SK-N-SH (cell line): Measurements from ENCODE around the gene GNPDA2. TPM values are rescaled to one million over a fixed set of nuclear protein-coding genes. Genes with fewer than 3 reads are reported as not detected.

Experiments used
- CTCF ChIA-PET: fragments of 300-600, 350-600 bp; formaldehyde crosslinking; extraction: SDS; loops from one replicate; lab custom pipeline; 2021; lab: Yijun Ruan, JAX
- POLR2A ChIA-PET: fragments of 350-600 bp; sonication (Branson Sonifier 250); formaldehyde crosslinking; extraction: SDS; loops from one replicate; lab custom pipeline; 2020; ENCODE audit warnings: antibody characterized with exemption, inconsistent platforms; lab: Yijun Ruan, JAX
- DNase-seq: peaks from one replicate; pipeline ENCODE4 v3.0.0; 2012
- H2AFZ ChIP-seq: fragments of 200-600 bp; sonication (generic); 2 replicates; pipeline ENCODE4 v1.8.1; 2016; ENCODE audit warnings: antibody characterized with exemption, mild to moderate bottlenecking, low read depth
- H3F3A ChIP-seq: fragments of 200-600 bp; sonication (generic); replicated peaks from 2 replicates; pipeline ENCODE3; 2016; ENCODE audit warnings: antibody characterized with exemption, mild to moderate bottlenecking; ENCODE audit not compliant: insufficient read depth
- H3K27ac ChIP-seq, 2 experiments: fragments of 200-500 bp in 1 of 2; fragments of 200-600 bp in 1 of 2; sonication (Bioruptor generic) in 1 of 2; sonication (generic), shearing (Covaris generic) in 1 of 2; 2 replicates each; pipeline versions ENCODE4 v1.5.1 to v1.6.1; 2014 to 2016; ENCODE audit warnings: low read depth in 2 of 2, inconsistent platforms in 1 of 2, low read length in 1 of 2, mild to moderate bottlenecking in 1 of 2, mixed read lengths in 1 of 2
- H3K27me3 ChIP-seq: fragments of 200-600 bp; sonication (generic), shearing (Covaris generic); 2 replicates; pipeline ENCODE4 v1.6.1; 2016; ENCODE audit warnings: mixed run types; ENCODE audit not compliant: insufficient read depth
- H3K36me3 ChIP-seq, 2 experiments: fragments of 200-500 bp in 1 of 2; fragments of 200-600 bp in 1 of 2; sonication (Bioruptor generic) in 1 of 2; sonication (generic) in 1 of 2; replicated peaks in 1 of 2; 2 replicates each; pipeline versions ENCODE3 to v1.5.1; 2014 to 2016; ENCODE audit warnings: low read length in 1 of 2, mild to moderate bottlenecking in 1 of 2; ENCODE audit not compliant: insufficient read depth in 2 of 2, control insufficient read depth in 1 of 2
- H3K4me1 ChIP-seq, 2 experiments: fragments of 200-500 bp in 1 of 2; fragments of 200-600 bp in 1 of 2; sonication (Bioruptor generic) in 1 of 2; sonication (generic), shearing (Covaris generic) in 1 of 2; 2 replicates each; pipeline versions ENCODE4 v1.5.1 to v1.6.1; 2014 to 2016; ENCODE audit warnings: low read depth in 1 of 2, low read length in 1 of 2, mixed run types in 1 of 2; ENCODE audit not compliant: insufficient read depth in 2 of 2, control insufficient read depth in 1 of 2
- H3K4me2 ChIP-seq: fragments of 200-600 bp; sonication (generic), shearing (Covaris generic); 2 replicates; pipeline ENCODE4 v1.6.1; 2017; ENCODE audit warnings: mixed run types
- H3K4me3 ChIP-seq, 2 experiments: fragments of 200-500 bp in 1 of 2; fragments of 200-600 bp in 1 of 2; sonication (Bioruptor generic) in 1 of 2; sonication (generic), shearing (Covaris generic) in 1 of 2; 2 replicates each; pipeline versions ENCODE4 v1.5.1 to v1.8.1; 2014 to 2016; ENCODE audit warnings: low read depth in 2 of 2, inconsistent platforms in 1 of 2, low read length in 1 of 2, mild to moderate bottlenecking in 1 of 2, mixed read lengths in 1 of 2, moderate library complexity in 1 of 2
- H3K79me2 ChIP-seq: fragments of 200-600 bp; sonication (generic); 2 replicates; pipeline ENCODE4 v1.8.1; 2017; ENCODE audit warnings: mild to moderate bottlenecking; ENCODE audit not compliant: insufficient read depth
- H3K9ac ChIP-seq: fragments of 200-600 bp; sonication (generic); 2 replicates; pipeline ENCODE4 v1.6.1; 2017; ENCODE audit warnings: mixed run types
- H3K9me2 ChIP-seq: fragments of 200-600 bp; sonication (generic); 2 replicates; pipeline ENCODE4 v1.6.1; 2017; ENCODE audit warnings: mixed run types
- H3K9me3 ChIP-seq: fragments of 200-600 bp; sonication (generic); 2 replicates; pipeline ENCODE4 v1.6.1; 2017; ENCODE audit warnings: mixed run types, mild to moderate bottlenecking, moderate library complexity
- H4K20me1 ChIP-seq: fragments of 200-600 bp; sonication (generic); 2 replicates; pipeline ENCODE4 v1.6.1; 2017; ENCODE audit warnings: mild to moderate bottlenecking, mixed run types; ENCODE audit not compliant: insufficient read depth
- GABPA ChIP-seq: IDR thresholded peaks from 2 replicates; pipeline ENCODE4 v1.4.0; 2012; ENCODE audit warnings: low read depth, mild to moderate bottlenecking
- MEF2A ChIP-seq: IDR thresholded peaks from 2 replicates; pipeline ENCODE4 v1.4.0; 2012; ENCODE audit warnings: low read depth, borderline replicate concordance
- MXI1 ChIP-seq: IDR thresholded peaks from 2 replicates; pipeline ENCODE4 v1.6.1; 2012; ENCODE audit warnings: mild to moderate bottlenecking, low read depth, low read length, improper control_type of control experiment
- NFIC ChIP-seq: IDR thresholded peaks from 2 replicates; pipeline ENCODE4 v1.4.0; 2012; ENCODE audit warnings: borderline replicate concordance
- NRF1 ChIP-seq: IDR thresholded peaks from 2 replicates; pipeline ENCODE4 v1.6.1; 2012; ENCODE audit warnings: low read depth, mild to moderate bottlenecking, low read length
- RCOR1 ChIP-seq: fragments of 150-350 bp; IDR thresholded peaks from 2 replicates; pipeline ENCODE4 v1.6.1; 2017; ENCODE audit warnings: antibody characterized with exemption, low read length
- RXRA ChIP-seq: IDR thresholded peaks from 2 replicates; pipeline ENCODE4 v1.4.0; 2012; ENCODE audit warnings: low read depth, mild to moderate bottlenecking, borderline replicate concordance
- SIN3A ChIP-seq: IDR thresholded peaks from 2 replicates; pipeline ENCODE4 v1.6.1; 2012; ENCODE audit warnings: low read depth, mild to moderate bottlenecking, low read length, moderate library complexity, borderline replicate concordance
- SMC3 ChIP-seq: IDR thresholded peaks from 2 replicates; pipeline ENCODE4 v1.6.1; 2012; ENCODE audit warnings: low read depth, low read length, improper control_type of control experiment
- TEAD4 ChIP-seq: IDR thresholded peaks from 2 replicates; pipeline ENCODE4 v1.4.0; 2012; ENCODE audit warnings: mild to moderate bottlenecking, borderline replicate concordance; ENCODE audit not compliant: insufficient read depth
- USF1 ChIP-seq: IDR thresholded peaks from 2 replicates; pipeline ENCODE4 v1.4.0; 2012; ENCODE audit warnings: low read depth, borderline replicate concordance
- YY1 ChIP-seq: IDR thresholded peaks from 2 replicates; pipeline ENCODE4 v1.4.0; 2012; ENCODE audit warnings: low read depth, mild to moderate bottlenecking
- ZBTB33 ChIP-seq: IDR thresholded peaks from 2 replicates; pipeline ENCODE4 v1.4.0; 2012; ENCODE audit warnings: low read depth, borderline replicate concordance
- WGBS: methylation state at CpG from one replicate; pipeline ENCODE4 v1.1.6; 2017; ENCODE audit warnings: low lambda C conversion rate; 5-methylcytosine and 5-hydroxymethylcytosine counted together
- polyA plus RNA-seq, 3 experiments: library from polyadenylated mRNA; depleted of rRNA; stranded (reverse); fragments of >200 nt; gene quantifications; 2 replicates each; pipeline ENCODE4 v1.2.3, GENCODE V29; 2012
- TF ChIP-seq, protein P1 (sequence below): fragments of 150-350 bp; IDR thresholded peaks from 2 replicates; pipeline ENCODE4 v1.6.1; 2017; ENCODE audit warnings: antibody characterized with exemption, low read length, low read depth, borderline replicate concordance

Gene GNPDA2
- polyA plus RNA-seq, 1 of the 3 experiments (the other 2 are of a cell fraction) = 7.8 TPM

GRCh38 chr4:44726038-44726871 is at the start of gene GNPDA2 (continued):
- TF ChIP-seq TEAD4 (no peak), MXI1 (peak; percentile 76), SIN3A (peak; percentile 69; the same call in 1 of the 2 replicates)
- TF ChIP-seq, all 33 proteins: peak for 12

GRCh38 chr4:44772340-44772739 is 46.0 kb upstream of the GNPDA2 start:
- Histone ChIP-seq H3K27me3 (no peaks in the 10 kb centered on the region), H4K20me1 (no peaks in the 10 kb centered on the region), H3K9me3 (no peaks in the 10 kb centered on the region), H3K27ac (no peak overlapping the region), H3K4me2 (no peak overlapping the region), H3K36me3 (no peaks in the 10 kb centered on the region), H3K4me3 (no peak overlapping the region), H3K4me1 (no peaks in the 10 kb centered on the region), H3F3A (no peaks in the 10 kb centered on the region), H3K79me2 (no peaks in the 10 kb centered on the region), H3K9ac (no peak overlapping the region), H3K9me2 (no peaks in the 10 kb centered on the region), H2AFZ (no peak overlapping the region)
- CTCF ChIA-PET = interaction anchor here (0.6 kb wide), 1 partner anchor 12 kb away, joined by 3 read pairs; no protein-coding TSS in a partner anchor
- WGBS = 25% methylated on average over 6 of the region's 6 CpGs
- POLR2A ChIA-PET = no interaction called here
- TF ChIP-seq USF1 (no peak), RCOR1 (no peak), SMC3 (no peak), TEAD4 (no peak), NRF1 (no peak), GABPA (no peak), RXRA (no peak), YY1 (no peak), ZBTB33 (no peak), NFIC (no peak), MEF2A (no peak)
- TF ChIP-seq, protein P1, sequence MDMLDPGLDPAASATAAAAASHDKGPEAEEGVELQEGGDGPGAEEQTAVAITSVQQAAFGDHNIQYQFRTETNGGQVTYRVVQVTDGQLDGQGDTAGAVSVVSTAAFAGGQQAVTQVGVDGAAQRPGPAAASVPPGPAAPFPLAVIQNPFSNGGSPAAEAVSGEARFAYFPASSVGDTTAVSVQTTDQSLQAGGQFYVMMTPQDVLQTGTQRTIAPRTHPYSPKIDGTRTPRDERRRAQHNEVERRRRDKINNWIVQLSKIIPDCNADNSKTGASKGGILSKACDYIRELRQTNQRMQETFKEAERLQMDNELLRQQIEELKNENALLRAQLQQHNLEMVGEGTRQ = no peak
- DNase-seq = no peak
